HuH-7.5 (cell line): ENCODE measurements around the gene NECAB2.
A peak's percentile ranks its signal among the peaks of the same experiment; 100 is the strongest.

Experiments used
- DNase-seq: peaks from one replicate; pipeline ENCODE4 v3.0.0; 2011; ENCODE audit warnings: low spot score

The NECAB2 gene

DNA sequence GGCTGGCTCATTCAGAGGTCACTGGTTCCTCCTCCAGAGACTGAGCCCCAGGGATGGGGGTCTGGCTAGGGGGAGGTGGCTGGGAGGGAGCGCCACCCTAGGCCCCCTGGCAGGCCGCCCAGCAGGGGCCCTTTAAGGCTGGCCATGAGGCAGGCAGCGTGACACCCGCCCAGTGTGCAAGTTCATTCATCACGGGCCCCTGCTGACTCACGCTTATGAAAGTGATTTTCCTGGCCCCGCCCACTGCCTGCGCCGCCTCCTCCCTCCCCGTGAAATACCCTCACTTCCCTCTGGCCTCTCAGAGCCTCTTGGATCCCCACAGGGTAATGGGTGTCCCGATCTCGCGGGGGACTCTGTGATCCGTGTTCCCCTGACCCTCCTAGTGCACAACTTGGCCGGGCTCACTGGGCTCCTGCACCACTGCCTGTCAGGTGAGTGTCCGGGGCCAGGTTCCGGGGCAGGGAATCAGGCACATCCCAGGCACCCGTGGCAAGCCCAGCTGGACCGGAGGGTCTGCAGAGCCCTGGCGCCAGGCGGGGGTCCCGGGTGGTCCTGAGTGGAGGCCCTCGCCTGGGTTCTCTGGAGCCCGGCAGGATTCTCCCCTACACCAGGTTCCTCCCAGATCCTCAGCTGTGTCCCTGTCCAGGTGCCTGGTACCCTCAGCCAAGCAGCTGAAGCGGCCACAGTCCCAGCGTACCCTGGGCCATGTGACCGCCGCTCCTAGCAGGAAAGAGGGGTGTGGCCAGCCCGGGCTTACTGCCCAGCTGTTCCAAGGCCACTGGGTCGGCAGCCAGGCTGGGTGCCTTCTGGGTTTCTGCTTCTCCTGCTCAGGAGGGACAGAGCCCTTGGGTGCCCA lies 14.9 kb upstream of the NECAB2 start, which contains the start of gene OSGIN1:
Gene OSGIN1, plus strand, starts transcription at position 301 of the 856 bp plus-strand sequence. CDS start 4,432 bp downstream, outside the sequence.
- peak; percentile 93 for DNase-seq

DNA sequence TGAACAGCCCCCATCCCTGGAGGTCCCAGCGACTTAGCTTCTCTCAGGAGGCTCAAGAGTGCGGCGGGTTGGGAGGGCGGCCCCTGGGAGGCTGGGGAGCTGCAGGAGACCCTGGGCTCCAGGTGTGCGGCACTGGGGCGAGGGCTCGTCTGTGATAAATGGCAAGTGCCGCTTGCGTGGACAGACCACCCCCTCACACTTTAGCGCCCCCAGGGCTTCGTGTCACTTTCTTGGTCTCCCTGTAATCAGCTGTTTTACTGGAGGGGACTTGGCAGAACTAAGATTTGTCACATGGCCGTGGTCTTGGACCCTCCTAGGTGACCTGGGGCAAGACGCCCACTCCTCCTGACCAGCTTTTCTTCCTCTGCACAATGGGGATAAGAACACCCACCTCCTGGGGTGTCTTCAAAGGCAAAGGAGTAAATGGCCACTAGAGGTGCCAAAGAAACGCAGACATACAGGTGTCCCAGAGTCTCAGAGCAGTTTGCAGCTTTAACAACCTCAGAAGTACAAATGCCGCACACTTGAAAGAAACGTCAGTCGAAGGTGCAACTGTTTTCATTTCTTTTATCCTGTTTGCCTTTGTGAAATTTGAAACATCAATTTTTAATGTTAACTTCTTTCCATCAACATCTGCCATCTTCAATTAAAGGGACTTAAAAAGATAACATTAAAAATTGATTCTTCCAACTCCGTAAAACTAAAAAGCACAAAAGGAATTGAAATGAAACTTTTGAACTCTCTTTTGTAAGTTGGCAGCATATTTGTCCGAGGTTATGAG lies 14.1 kb upstream of the NECAB2 start:
- peak; percentile 73 for DNase-seq

GRCh38 chr16:83954577-83955016 lies 13.4 kb upstream of the NECAB2 start:
- no peak for DNase-seq

GRCh38 chr16:83955218-83956130 lies 12.6 kb upstream of the NECAB2 start:
- DNase-seq, result no peak

DNA sequence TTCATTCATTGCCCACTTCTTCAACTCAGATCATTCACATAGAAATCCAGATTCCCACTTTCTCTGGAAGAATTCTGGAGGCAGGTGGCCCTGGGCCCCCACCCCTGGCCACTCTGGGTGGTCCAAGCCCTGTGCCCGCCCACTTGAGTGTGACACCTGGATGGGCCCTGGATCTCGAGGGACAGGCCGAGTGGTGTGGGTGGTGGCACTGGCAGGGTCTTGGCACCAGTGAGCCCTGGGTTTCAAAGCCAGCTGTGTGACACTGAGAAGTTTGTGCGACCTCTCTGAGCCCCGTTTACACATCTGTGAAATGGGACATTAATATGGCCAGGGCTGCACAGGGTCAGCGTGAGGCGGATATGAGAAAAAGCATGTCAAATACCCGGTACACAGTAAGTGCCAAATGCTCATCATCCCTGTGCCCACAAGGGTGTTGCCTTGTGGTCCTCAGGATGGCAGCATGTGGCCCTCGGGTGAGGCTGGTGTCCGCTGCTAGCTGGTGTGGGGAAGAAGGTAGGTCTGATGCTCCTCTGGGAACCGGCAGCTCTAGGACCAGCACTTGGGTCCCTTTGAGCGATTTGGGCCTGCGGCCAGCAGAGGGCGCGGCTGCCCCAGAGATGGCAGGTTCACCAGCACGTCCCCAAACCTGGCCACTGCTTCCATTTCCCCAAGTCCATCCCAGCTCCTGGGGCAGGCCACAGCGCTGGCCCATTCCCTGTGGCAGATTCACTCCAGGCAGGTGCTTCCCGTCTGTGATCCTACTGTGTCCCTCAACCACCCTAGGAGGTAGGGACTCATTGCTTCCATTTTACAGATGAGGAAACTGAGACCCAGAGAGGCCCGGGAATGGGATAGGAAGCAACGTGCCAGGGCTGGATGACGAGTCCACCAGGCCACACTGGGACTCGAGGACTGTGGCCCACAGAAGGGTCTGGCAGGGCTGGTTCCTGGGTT lies 11.4 kb upstream of the NECAB2 start:
- DNase-seq, result peak; percentile 87

GRCh38 chr16:83957296-83957855 lies 10.7 kb upstream of the NECAB2 start:
- no peak for DNase-seq

GRCh38 chr16:83958137-83958845 lies 9.8 kb upstream of the NECAB2 start:
- no peak for DNase-seq

DNA sequence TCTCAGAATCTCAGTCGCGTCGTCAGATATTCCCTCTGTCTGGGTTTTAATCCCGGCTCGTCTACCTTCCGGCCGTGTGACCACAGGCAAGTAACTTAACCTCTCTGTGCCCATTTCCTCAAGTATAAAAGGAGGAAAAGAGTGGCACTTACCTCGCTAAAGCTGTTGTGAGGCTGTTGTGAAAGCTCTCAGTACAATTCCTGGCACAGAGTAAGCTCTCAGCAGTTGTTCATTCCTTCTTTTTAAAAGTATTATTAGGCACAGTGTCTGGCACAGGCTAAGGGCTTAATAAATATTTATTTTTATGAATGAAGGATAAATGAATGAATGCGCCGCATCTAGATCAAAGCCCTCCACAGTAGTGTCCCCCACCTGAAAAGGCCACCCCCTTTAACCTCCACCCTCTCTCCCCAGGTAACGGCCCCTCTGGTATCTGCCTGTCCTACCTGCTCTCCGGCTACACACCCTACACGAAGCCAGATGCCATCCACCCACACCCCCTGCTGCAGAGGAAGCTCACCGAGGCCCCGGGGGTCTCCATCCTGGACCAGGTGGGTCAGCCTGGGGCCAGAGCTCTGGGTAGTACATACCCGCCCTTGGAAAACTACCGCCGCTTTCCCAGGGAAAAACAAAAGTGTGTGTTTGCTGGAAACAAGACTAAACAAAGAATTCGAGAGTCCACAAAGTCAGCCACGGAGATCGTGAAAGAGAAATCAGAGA lies 9.0 kb upstream of the NECAB2 start:
- DNase-seq, result no peak

- DNase-seq, result no peak
These were observed 8.2 kb upstream of the NECAB2 start for GRCh38 chr16:83959656-83960434.

DNA sequence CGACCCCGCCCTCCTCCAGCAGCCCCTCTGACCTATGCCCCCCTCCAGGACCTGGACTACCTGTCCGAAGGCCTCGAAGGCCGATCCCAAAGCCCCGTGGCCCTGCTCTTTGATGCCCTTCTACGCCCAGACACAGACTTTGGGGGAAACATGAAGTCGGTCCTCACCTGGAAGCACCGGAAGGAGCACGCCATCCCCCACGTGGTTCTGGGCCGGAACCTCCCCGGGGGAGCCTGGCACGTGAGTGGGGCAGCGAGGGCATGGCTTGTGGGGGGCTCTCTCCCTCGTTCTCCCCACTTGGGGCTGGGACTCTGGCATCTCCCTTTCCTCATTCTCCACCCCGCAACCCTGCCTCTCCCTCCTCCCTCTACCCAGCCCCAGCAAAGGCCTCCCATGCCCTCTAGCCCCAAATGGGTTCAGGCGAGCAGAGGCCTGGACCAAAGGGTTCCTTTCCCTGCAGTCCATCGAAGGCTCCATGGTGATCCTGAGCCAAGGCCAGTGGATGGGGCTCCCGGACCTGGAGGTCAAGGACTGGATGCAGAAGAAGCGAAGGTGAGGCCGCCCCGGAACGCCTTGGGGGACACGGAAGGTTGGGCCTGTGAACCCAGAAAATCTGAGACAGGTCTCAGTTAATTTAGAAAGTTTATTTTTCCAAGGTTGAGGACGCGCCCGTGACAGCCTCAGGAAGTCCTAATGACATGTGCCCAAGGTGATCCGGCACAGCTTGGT lies 7.4 kb upstream of the NECAB2 start:
- no peak for DNase-seq

DNA sequence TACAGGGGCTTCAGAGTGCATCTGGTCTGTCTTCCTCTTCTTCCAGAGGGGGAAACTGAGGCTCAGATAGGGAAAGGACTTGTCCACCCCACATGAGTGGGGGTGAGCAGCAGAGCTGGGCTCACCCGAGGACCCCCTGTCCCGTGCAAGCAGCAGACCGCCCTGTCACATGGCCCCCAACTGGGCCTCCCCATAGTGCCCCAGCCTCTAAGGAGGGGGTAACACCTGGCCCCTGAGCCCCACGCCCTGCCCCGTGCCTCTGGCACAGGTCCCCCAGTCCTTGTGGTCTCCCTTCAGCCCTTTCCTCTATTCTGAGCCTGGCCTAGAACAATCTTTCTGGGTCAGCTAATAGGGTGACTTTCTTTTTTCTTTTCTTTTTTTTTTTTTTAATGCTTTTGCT lies 6.5 kb upstream of the NECAB2 start:
- no peak for DNase-seq

DNA sequence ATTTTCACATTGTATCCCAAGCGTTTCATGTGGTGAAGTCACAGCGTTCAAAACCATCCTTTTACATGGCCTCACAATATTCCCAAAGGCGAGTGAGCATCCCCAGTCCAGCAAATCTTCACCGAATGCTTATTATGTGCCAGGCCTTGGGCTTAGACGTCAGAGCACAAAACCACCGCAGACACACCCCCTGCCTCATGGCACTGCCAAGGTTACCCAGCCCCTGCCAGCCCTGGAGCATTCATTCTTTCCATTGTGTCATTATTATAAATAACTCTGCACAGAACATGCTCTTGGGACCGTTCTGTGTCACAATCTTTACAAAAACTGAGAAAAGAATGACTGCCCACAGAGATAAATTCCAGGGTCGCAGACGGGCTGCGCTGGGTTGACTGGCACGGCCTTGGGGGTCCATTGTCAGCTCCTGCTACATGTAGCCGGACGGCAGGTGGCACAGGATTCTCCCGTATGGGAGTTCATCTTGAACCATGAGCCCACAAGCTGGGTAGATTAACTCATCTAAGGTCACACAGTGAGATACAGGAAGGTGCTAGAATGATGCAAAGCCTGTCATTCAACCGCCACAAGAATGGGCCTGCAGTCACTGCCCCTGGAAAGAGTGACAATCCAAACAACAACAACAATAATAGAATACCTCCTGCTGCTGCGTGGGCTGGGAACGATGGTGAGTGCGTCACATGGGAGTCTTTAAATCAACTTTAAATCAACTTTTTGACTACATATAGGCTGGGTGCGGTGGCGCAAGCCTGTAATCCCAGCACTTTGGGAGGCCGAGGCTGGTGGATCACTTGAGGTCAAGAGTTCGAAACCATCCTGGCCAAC lies 4.5 kb upstream of the NECAB2 start:
- no peak for DNase-seq

- no peak for DNase-seq
These were observed 3.2 kb upstream of the NECAB2 start for GRCh38 chr16:83964684-83965443.

GRCh38 chr16:83965444-83966152 lies 2.4 kb upstream of the NECAB2 start:
- DNase-seq, result no peak

- DNase-seq, result no peak
These were observed 1.8 kb upstream of the NECAB2 start for GRCh38 chr16:83966153-83966696.
